IMR-90 (cell line): Measurements from ENCODE around the gene TRIM62. TPM values are rescaled to one million over a fixed set of nuclear protein-coding genes. Genes with fewer than 3 reads are reported as not detected.

Source experiments
- ATAC-seq: fragments of 200-7000 bp; cut with Tn5 transposase; 2 replicates; pipeline ENCODE4 v1.9.1; 2020; ENCODE audit warnings: low read depth, mild to moderate bottlenecking, moderate library complexity
- BruUV-seq: library from RNA; stranded (reverse); fragments of 400-500 nt; replicated peaks from 2 replicates; lab custom pipeline; 2021; lab: Mats Ljungman, UMichigan
- CTCF ChIA-PET: fragments of 300-600 bp; formaldehyde crosslinking; extraction: SDS; loops from one replicate; lab custom pipeline; 2021; ENCODE audit warnings: antibody characterized with exemption; lab: Yijun Ruan, JAX
- POLR2A ChIA-PET: fragments of 300-600 bp; sonication (Branson Sonifier 250); formaldehyde crosslinking; loops from one replicate; lab custom pipeline; 2022; ENCODE audit warnings: antibody characterized with exemption; ENCODE audit not compliant: unreplicated experiment; lab: Charles Lee
- DNase-seq: peaks from one replicate; pipeline ENCODE4 v3.0.0; 2013
- H2AFZ ChIP-seq: replicated peaks from 2 replicates; pipeline ENCODE3; 2013; ENCODE audit warnings: low read length, mild to moderate bottlenecking; ENCODE audit not compliant: poor library complexity
- H2AK5ac ChIP-seq: 2 replicates; pipeline ENCODE4 v1.6.1; 2013; ENCODE audit warnings: low read depth, low read length, inconsistent platforms
- H2AK9ac ChIP-seq: replicated peaks from 2 replicates; pipeline ENCODE3; 2013; ENCODE audit warnings: mild to moderate bottlenecking, low read depth, low read length, moderate library complexity; ENCODE audit not compliant: poor library complexity
- H2BK120ac ChIP-seq: 2 replicates; pipeline ENCODE4 v1.6.1; 2013; ENCODE audit warnings: low read depth, low read length, inconsistent platforms
- H2BK15ac ChIP-seq: 3 replicates; pipeline ENCODE4 v1.6.1; 2013; ENCODE audit warnings: low read depth, low read length, inconsistent platforms
- H2BK20ac ChIP-seq: 2 replicates; pipeline ENCODE4 v1.6.1; 2013; ENCODE audit warnings: low read depth, mild to moderate bottlenecking, inconsistent platforms, low read length, moderate library complexity
- H2BK5ac ChIP-seq: 2 replicates; pipeline ENCODE4 v1.6.1; 2013; ENCODE audit warnings: mild to moderate bottlenecking, low read depth, low read length, inconsistent platforms; ENCODE audit not compliant: poor library complexity, severe bottlenecking
- H3K14ac ChIP-seq: replicated peaks from 2 replicates; pipeline ENCODE4 v1.6.1; 2013; ENCODE audit warnings: low read depth, low read length, inconsistent platforms
- H3K18ac ChIP-seq: 2 replicates; pipeline ENCODE4 v1.6.1; 2013; ENCODE audit warnings: low read depth, low read length, control low read depth
- H3K23ac ChIP-seq: 2 replicates; pipeline ENCODE4 v1.6.1; 2013; ENCODE audit warnings: low read depth, low read length, inconsistent platforms
- H3K27ac ChIP-seq: 2 replicates; pipeline ENCODE4 v1.5.1; 2013; ENCODE audit warnings: mild to moderate bottlenecking, control low read depth, low read length; ENCODE audit not compliant: insufficient read depth
- H3K27me3 ChIP-seq: 2 replicates; pipeline ENCODE4 v1.6.1; 2013; ENCODE audit warnings: low read length; ENCODE audit not compliant: control insufficient read depth, insufficient read depth
- H3K36me3 ChIP-seq: 2 replicates; pipeline ENCODE4 v1.6.1; 2013; ENCODE audit warnings: low read length, mixed read lengths; ENCODE audit not compliant: control insufficient read depth, insufficient read depth
- H3K4ac ChIP-seq: 2 replicates; pipeline ENCODE4 v1.6.1; 2013; ENCODE audit warnings: low read depth, low read length, inconsistent platforms
- H3K4me1 ChIP-seq: 2 replicates; pipeline ENCODE4 v1.6.1; 2013; ENCODE audit warnings: low read length, mixed read lengths; ENCODE audit not compliant: control insufficient read depth, insufficient read depth
- H3K4me2 ChIP-seq: 2 replicates; pipeline ENCODE4 v1.6.1; 2013; ENCODE audit warnings: low read depth, mild to moderate bottlenecking, control low read depth, low read length, moderate library complexity
- H3K4me3 ChIP-seq: 2 replicates; pipeline ENCODE4 v1.5.1; 2013; ENCODE audit warnings: low read depth, mild to moderate bottlenecking, control low read depth, low read length, moderate library complexity; ENCODE audit not compliant: insufficient read depth
- H3K56ac ChIP-seq: 2 replicates; pipeline ENCODE4 v1.6.1; 2013; ENCODE audit warnings: low read length, inconsistent platforms; ENCODE audit not compliant: insufficient read depth; ENCODE audit errors: extremely low read depth
- H3K79me1 ChIP-seq, 2 experiments: 2 replicates each; pipeline ENCODE4 v1.6.1; 2013; ENCODE audit warnings: low read length in 2 of 2, inconsistent platforms in 1 of 2, low read depth in 1 of 2
- H3K9ac ChIP-seq: 2 replicates; pipeline ENCODE4 v1.6.1; 2013; ENCODE audit warnings: low read depth, low read length, control low read depth
- H3K9me1 ChIP-seq: 2 replicates; pipeline ENCODE4 v1.6.1; 2013; ENCODE audit warnings: low read length, inconsistent platforms; ENCODE audit not compliant: insufficient read depth
- H3K9me3 ChIP-seq: 2 replicates; pipeline ENCODE4 v1.6.1; 2013; ENCODE audit warnings: low read length; ENCODE audit not compliant: control insufficient read depth, insufficient read depth
- H4K20me1 ChIP-seq: 2 replicates; pipeline ENCODE4 v1.6.1; 2013; ENCODE audit warnings: low read length, inconsistent platforms; ENCODE audit not compliant: insufficient read depth
- H4K5ac ChIP-seq: 2 replicates; pipeline ENCODE4 v1.6.1; 2013; ENCODE audit warnings: mild to moderate bottlenecking, low read depth, low read length, control low read depth
- H4K8ac ChIP-seq, 2 experiments: 2 replicates each; pipeline ENCODE4 v1.6.1; 2013; ENCODE audit warnings: low read depth in 2 of 2, low read length in 2 of 2, control low read depth in 1 of 2, inconsistent platforms in 1 of 2
- H4K91ac ChIP-seq: 2 replicates; pipeline ENCODE4 v1.6.1; 2013; ENCODE audit warnings: low read depth, low read length, inconsistent platforms; ENCODE audit not compliant: insufficient read depth
- CEBPB ChIP-seq: IDR thresholded peaks from 2 replicates; pipeline ENCODE4 v1.6.1; 2012; ENCODE audit warnings: low read depth, low read length, improper control_type of control experiment
- CHD1 ChIP-seq: IDR thresholded peaks from 2 replicates; pipeline ENCODE4 v1.6.1; 2012; ENCODE audit warnings: low read depth, low read length, improper control_type of control experiment
- FOS ChIP-seq: fragments of 150-350 bp; IDR thresholded peaks from 2 replicates; pipeline ENCODE4 v1.6.1; 2016; ENCODE audit warnings: low read depth, low read length
- MAZ ChIP-seq: IDR thresholded peaks from 2 replicates; pipeline ENCODE4 v1.6.1; 2012; ENCODE audit warnings: low read depth, mild to moderate bottlenecking, low read length, improper control_type of control experiment, moderate library complexity, borderline replicate concordance
- MXI1 ChIP-seq: IDR thresholded peaks from 2 replicates; pipeline ENCODE4 v1.6.1; 2012; ENCODE audit warnings: low read depth, mild to moderate bottlenecking, low read length, moderate library complexity, borderline replicate concordance
- POLR2A ChIP-seq: IDR thresholded peaks from 2 replicates; pipeline ENCODE4 v1.6.1; 2012; ENCODE audit warnings: mild to moderate bottlenecking, low read depth, low read length
- RAD21 ChIP-seq: IDR thresholded peaks from 2 replicates; pipeline ENCODE4 v1.6.1; 2012; ENCODE audit warnings: low read length, improper control_type of control experiment
- RCOR1 ChIP-seq: IDR thresholded peaks from 2 replicates; pipeline ENCODE4 v1.6.1; 2012; ENCODE audit warnings: mild to moderate bottlenecking, low read length, improper control_type of control experiment; ENCODE audit not compliant: insufficient replicate concordance
- RFX5 ChIP-seq: IDR thresholded peaks from 2 replicates; pipeline ENCODE4 v1.8.0; 2012; ENCODE audit warnings: low read depth, mild to moderate bottlenecking, low read length, moderate library complexity
- USF2 ChIP-seq: fragments of 150-350 bp; IDR thresholded peaks from 2 replicates; pipeline ENCODE4 v1.6.1; 2017; ENCODE audit warnings: mild to moderate bottlenecking, antibody characterized with exemption, low read length, low read depth
- WGBS, 2 experiments: methylation state at CpG; one replicate each; pipeline versions ENCODE4 v1.1.5 to v1.1.7; 2013; ENCODE audit warnings: missing lambda C conversion rate in 2 of 2; ENCODE audit not compliant: insufficient read length in 1 of 2; ENCODE audit errors: extremely low coverage in 2 of 2; 5-methylcytosine and 5-hydroxymethylcytosine counted together
- dilution Hi-C: fragments of 300-500 bp; cut with HindIII; formaldehyde crosslinking; loops from one replicate; pipeline ENCODE4 v1.14.3; 2018; ENCODE audit warnings: low sequenced_read_pairs; ENCODE audit not compliant: unreplicated experiment
- in situ Hi-C: fragments of 300-500 bp; cut with MboI; formaldehyde crosslinking; loops from 3 replicates; pipeline ENCODE4 v1.14.3; 2019; ENCODE audit warnings: low sequenced_read_pairs, inconsistent platforms, mixed read lengths
- intact Hi-C: fragments of 100-400 bp; cut with micrococcal nuclease; formaldehyde crosslinking; loops from 2 replicates; pipeline ENCODE4 v1.10.0; 2022
- polyA plus RNA-seq, 3 experiments: library from polyadenylated mRNA; depleted of rRNA; stranded (reverse); fragments of >200 nt; gene quantifications; 2 replicates each; pipeline ENCODE4 v1.2.3, GENCODE V29; 2012; ENCODE audit warnings: low replicate concordance in 1 of 3
- total RNA-seq: library from RNA; depleted of rRNA; stranded (reverse); fragments of >200 nt; gene quantifications from 2 replicates; pipeline ENCODE4 v1.2.3, GENCODE V29; 2012

Gene TRIM62
- total and polyA plus RNA-seq, 2 of the 4 experiments (the other 2 are of a cell fraction), result 3.0 to 11.1 TPM

- H3K4ac ChIP-seq, result no peak overlapping the region
- CTCF ChIA-PET, result no interaction called here
- H3K27me3 ChIP-seq, result no peaks in the 10 kb centered on the region
- H3K4me1 ChIP-seq, result peaks cover 5% of the 10 kb centered on the region; the same call in 1 of the 2 replicates
- no peak overlapping the region for H3K56ac ChIP-seq
- no peak overlapping the region for H2AK9ac ChIP-seq
- no peak overlapping the region for H2BK120ac ChIP-seq
- no peaks in the 10 kb centered on the region for H3K9me3 ChIP-seq
- no peak overlapping the region for H3K14ac ChIP-seq
- H3K4me3 ChIP-seq, result no peak overlapping the region
- intact Hi-C loops, result no loop called here
- no peak overlapping the region for H2AK5ac ChIP-seq
- DNase-seq (no peak), ATAC-seq (no peak)
- no TSS peak for BruUV-seq
- no peak overlapping the region for H2BK20ac ChIP-seq
- 88% methylated on average over 1 of the region's 5 CpGs; no CpG with 5 or more reads in 1 of the 2 experiments for WGBS, 2 experiments
- H3K36me3 ChIP-seq, result no peaks in the 10 kb centered on the region
- no peak overlapping the region for H4K91ac ChIP-seq
- H3K79me1 ChIP-seq, result peaks cover 17% of the 10 kb centered on the region in 2 experiments
- no peak overlapping the region for H3K18ac ChIP-seq
- no peak overlapping the region for H2BK5ac ChIP-seq
- H2BK15ac ChIP-seq, result no peak overlapping the region
- dilution Hi-C loops, result no loop called here
- POLR2A ChIA-PET, result no interaction called here
- no peaks in the 10 kb centered on the region for H3K9me1 ChIP-seq
- H4K5ac ChIP-seq, result no peak overlapping the region
- H3K4me2 ChIP-seq, result no peak overlapping the region
- no peak overlapping the region for H3K9ac ChIP-seq
- H4K20me1 ChIP-seq, result no peaks in the 10 kb centered on the region
- no peak overlapping the region for H3K27ac ChIP-seq
- in situ Hi-C loops, result no loop called here
- H2AFZ ChIP-seq, result no peak overlapping the region
- H3K23ac ChIP-seq, result no peak overlapping the region
- no peak overlapping the region for H4K8ac ChIP-seq
- TF ChIP-seq MXI1 (no peak), POLR2A (no peak), MAZ (no peak), RAD21 (no peak), CEBPB (no peak), FOS (no peak), RFX5 (no peak), USF2 (no peak), RCOR1 (no peak), CHD1 (no peak)
Measured at GRCh38 chr1:33121728-33122127, 60.1 kb downstream of the TRIM62 start.
